Thoracic aorta (tissue), 2 donors: ENCODE results near the gene LSG1. TPM values are rescaled to one million over a fixed set of nuclear protein-coding genes. Genes with fewer than 3 reads are reported as not detected.

Experiments used
- ATAC-seq: fragments of 150-250 bp; one replicate; pipeline ENCODE4 v1.8.0; 2017; ENCODE audit warnings: low read depth; ENCODE audit not compliant: insufficient number of reproducible peaks, low FRiP score
- DNase-seq: peaks from one replicate; pipeline ENCODE4 v3.0.0-alpha.2; 2020; ENCODE audit warnings: low spot score
- H3K27ac ChIP-seq, 2 donors: fragments of 200-600 bp; sonication (generic); 1 replicate in 1 of 2; 2 replicates in 1 of 2; pipeline ENCODE4 v1.5.1; 2016; ENCODE audit warnings: mild to moderate bottlenecking in 2 of 2, moderate library complexity in 2 of 2
- H3K27me3 ChIP-seq: fragments of 200-600 bp; sonication (generic); replicated peaks from 2 replicates; pipeline ENCODE4 v1.6.0; 2016; ENCODE audit warnings: mild to moderate bottlenecking; ENCODE audit not compliant: insufficient read depth
- H3K36me3 ChIP-seq: fragments of 200-600 bp; sonication (generic); one replicate; pipeline ENCODE4 v1.5.1; 2016
- H3K4me1 ChIP-seq, 2 donors: fragments of 200-600 bp; sonication (generic); 1 replicate in 1 of 2; 2 replicates in 1 of 2; pipeline versions ENCODE4 v1.5.1 to v1.6.0; 2016; ENCODE audit warnings: low read depth in 2 of 2, mild to moderate bottlenecking in 1 of 2; ENCODE audit not compliant: control insufficient read depth in 1 of 2
- H3K4me3 ChIP-seq: fragments of 200-600 bp; sonication (generic); 2 replicates; pipeline ENCODE4 v1.5.1; 2016; ENCODE audit warnings: mild to moderate bottlenecking
- H3K9me3 ChIP-seq: fragments of 200-600 bp; sonication (generic); 2 replicates; pipeline ENCODE4 v1.5.1; 2016
- CTCF ChIP-seq: fragments of 200-600 bp; sonication (generic); IDR thresholded peaks from one replicate; pipeline ENCODE4 v1.5.1; 2019; ENCODE audit warnings: antibody characterized with exemption
- total RNA-seq, 2 donors: library from RNA; depleted of rRNA; stranded (reverse); fragments of >200 nt; gene quantifications; one replicate each; pipeline versions ENCODE4 v1.1.0 to v1.2.3, GENCODE V29; 2016

LSG1 gene
- total RNA-seq, 2 donors from 2014 or later: 19.4 to 59.3 TPM

- Histone ChIP-seq H3K27me3 (no peaks in the 10 kb centered on the region), H3K27ac (no peak overlapping the region), H3K9me3 (no peaks in the 10 kb centered on the region), H3K4me3 (no peak overlapping the region), H3K36me3 (no peaks in the 10 kb centered on the region), H3K4me1 (peaks cover 13 to 14% of the 10 kb centered on the region in 2 donors)
- DNase-seq (no peak), ATAC-seq (no peak)
- no peak for TF ChIP-seq CTCF
These were observed 3.2 kb upstream of the LSG1 start for GRCh38 chr3:194675081-194675640.

- no peak for TF ChIP-seq CTCF
- no peak overlapping the region for H3K27ac ChIP-seq
- H3K36me3 ChIP-seq: no peaks in the 10 kb centered on the region
- no peak overlapping the region for H3K4me3 ChIP-seq
- H3K4me1 ChIP-seq: peaks cover 13 to 14% of the 10 kb centered on the region in 2 donors
- ATAC-seq (no peak), DNase-seq (no peak)
- H3K27me3 ChIP-seq: no peaks in the 10 kb centered on the region
- no peaks in the 10 kb centered on the region for H3K9me3 ChIP-seq
These were observed 1.8 kb upstream of the LSG1 start for GRCh38 chr3:194673761-194674160.

GRCh38 chr3:194672876-194673275 lies 885 bp upstream of the LSG1 start:
- Histone ChIP-seq H3K4me3 (peak overlapping the region; percentile 84), H3K27me3 (no peaks in the 10 kb centered on the region), H3K36me3 (no peaks in the 10 kb centered on the region), H3K4me1 (peaks cover 13 to 14% of the 10 kb centered on the region in 2 donors), H3K9me3 (no peaks in the 10 kb centered on the region), H3K27ac (peak overlapping the region; percentile 79 to 88)
- no peak for DNase-seq
- ATAC-seq: no peak
- no peak for TF ChIP-seq CTCF

DNA sequence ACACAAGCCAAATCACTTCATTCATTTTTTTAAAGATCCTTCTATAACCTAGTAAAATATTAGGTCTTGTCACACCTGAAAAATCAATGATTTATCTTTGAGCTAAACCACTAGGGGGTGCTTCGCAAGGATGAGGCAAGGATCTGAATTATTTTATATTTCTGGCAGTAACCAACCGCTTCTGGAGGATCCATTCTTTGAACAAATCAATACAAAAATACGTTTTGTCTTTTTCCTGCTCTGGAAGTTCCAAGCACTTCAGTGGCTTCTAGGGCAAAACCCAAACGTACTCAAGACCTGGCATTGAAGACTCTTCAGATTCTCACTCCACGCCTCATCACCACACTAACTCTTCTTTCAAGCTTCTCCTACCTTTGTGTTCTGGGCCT lies 486 bp downstream of the LSG1 start:
- H3K27ac ChIP-seq: peak overlapping the region; percentile 79 to 88
- no peaks in the 10 kb centered on the region for H3K36me3 ChIP-seq
- no peak for DNase-seq
- no peaks in the 10 kb centered on the region for H3K27me3 ChIP-seq
- H3K4me1 ChIP-seq: peaks cover 13 to 14% of the 10 kb centered on the region in 2 donors
- no peaks in the 10 kb centered on the region for H3K9me3 ChIP-seq
- H3K4me3 ChIP-seq: peak overlapping the region; percentile 84
- peak; percentile 34 for TF ChIP-seq CTCF
- ATAC-seq: no peak

DNA sequence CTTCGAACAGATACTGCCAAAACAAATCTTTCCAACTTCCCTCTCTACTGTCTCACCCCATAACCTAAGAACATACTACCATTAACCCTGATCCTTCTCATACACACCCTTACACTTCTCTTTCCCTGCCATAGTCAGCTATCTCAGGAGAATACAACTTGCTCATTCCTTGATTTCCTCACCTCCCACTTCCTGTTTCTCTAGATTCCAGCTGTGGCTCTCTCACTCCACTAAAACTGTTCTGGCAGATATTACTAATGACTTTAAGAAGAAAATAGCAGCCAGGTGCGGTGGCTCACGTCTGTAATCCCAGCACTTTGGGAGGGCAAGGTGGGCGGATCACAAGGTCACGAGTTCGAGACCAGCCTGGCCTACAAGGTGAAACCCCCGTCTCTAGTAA lies 4.6 kb downstream of the LSG1 start:
- DNase-seq (no peak), ATAC-seq (no peak)
- Histone ChIP-seq H3K27ac (no peak overlapping the region), H3K4me1 (peaks cover 13 to 14% of the 10 kb centered on the region in 2 donors), H3K27me3 (no peaks in the 10 kb centered on the region), H3K36me3 (peaks cover 25% of the 10 kb centered on the region), H3K9me3 (no peaks in the 10 kb centered on the region), H3K4me3 (no peak overlapping the region)
- no peak for TF ChIP-seq CTCF
